ENCODE data around the gene SLC12A2.

SLC12A2 gene

GRCh38 chr5:128097781-128098180, 14.2 kb downstream of the SLC12A2 start:
- no peak for DNase-seq (ENCODE audit: low spot score)

DNA sequence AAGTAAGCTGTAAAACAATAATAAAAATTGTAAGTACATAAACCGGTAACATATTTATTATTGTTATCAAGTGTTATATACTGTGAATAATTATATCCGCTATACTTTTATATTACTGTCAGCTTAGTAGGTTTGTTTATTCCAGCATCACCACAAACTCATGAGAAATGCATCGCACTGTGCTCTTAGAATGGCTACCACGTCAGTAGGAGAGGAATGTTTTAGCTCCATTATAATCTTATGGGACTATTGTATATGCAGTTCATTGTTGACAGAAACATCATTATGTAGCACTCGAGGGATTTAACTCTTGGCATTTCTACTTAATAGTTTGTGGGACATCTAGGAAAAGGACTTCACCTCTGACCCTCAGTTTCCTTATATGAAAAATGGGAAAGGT, 16.4 kb downstream of the SLC12A2 start:
- no peak for DNase-seq (ENCODE audit: low spot score)

GRCh38 chr5:128100860-128101557, 17.4 kb downstream of the SLC12A2 start:
- peak; percentile 58 for DNase-seq (ENCODE audit: low spot score)

- DNase-seq (ENCODE audit: low spot score): no peak
Measured at GRCh38 chr5:128101676-128102075, 18.1 kb downstream of the SLC12A2 start.

GRCh38 chr5:128105203-128105602, 21.6 kb downstream of the SLC12A2 start:
- DNase-seq (ENCODE audit: low spot score): no peak

DNA sequence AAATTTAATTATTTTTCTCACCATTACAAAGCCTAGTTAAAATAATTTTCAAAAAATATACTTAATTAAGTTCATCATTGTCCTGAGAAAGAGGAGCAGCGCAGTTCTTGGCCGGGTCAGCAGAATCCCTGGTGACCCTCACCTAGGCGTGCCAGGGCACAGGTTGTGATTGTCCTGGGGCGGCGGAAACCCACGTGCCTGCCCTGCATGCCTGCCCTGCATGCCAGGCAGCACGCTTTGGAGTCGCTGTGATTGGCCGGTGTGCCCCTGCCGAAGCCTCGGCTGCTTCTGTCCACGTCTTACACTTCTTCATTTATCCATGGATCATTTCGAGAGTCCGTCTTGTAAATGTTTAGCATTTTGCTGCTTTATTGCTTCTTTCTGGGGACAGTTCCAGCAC, 25.6 kb downstream of the SLC12A2 start:
- no peak for DNase-seq (ENCODE audit: low spot score)

- no peak for DNase-seq (ENCODE audit: low spot score)
Measured at GRCh38 chr5:128109766-128110165, 26.2 kb downstream of the SLC12A2 start.

DNA sequence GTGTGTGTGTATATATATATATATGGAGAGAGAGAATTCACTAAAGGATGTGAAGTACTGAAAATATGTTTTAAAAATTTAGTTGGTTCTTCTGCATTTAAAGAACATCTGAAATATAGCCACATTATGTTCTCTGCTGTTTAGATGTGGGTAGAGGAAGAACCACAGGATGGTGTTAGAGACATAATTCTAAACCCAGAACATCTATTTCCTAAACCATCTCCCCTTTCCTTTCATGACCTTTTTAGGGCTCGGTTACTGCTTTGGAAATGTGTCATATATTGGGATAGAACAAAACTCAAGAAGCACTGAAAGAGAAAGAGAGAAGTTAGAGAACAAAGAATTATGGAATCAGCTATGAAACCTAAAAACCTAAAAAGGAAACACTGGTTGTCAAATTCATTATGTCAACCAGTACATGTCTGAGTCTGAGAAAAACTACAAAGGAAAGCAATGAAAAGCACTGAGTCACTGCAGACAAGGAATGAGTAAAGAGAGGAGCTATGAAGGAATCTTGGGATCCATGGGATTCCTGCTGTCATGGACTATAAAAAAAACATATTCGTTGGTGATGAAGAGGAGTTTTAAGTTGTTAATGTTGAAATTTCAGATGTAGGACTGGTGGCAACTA, 28.4 kb downstream of the SLC12A2 start:
- DNase-seq (ENCODE audit: low spot score): no peak

- no peak for DNase-seq (ENCODE audit: low spot score)
Measured at GRCh38 chr5:128116445-128116844, 32.9 kb downstream of the SLC12A2 start.

DNA sequence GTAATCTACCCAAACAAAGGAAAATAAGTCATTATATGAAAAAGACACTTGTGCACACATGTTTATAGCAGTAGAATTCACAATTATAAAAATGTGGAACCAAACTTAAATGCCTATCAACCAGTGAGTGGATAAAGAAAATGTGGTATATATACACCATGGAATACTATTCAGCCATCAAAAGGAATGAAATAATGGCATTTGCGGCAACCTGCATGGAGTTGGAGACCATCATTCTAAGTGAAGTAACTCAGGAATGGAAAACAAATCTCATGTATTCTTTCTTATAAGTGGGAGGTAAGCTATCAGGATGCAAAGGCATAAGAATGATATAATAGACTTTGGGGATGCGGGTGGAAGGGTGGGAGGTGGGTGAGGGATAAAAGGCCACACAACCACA, 34.6 kb downstream of the SLC12A2 start:
- no peak for DNase-seq (ENCODE audit: low spot score)

- no peak for DNase-seq (ENCODE audit: low spot score)
Measured at GRCh38 chr5:128121651-128122050, 38.1 kb downstream of the SLC12A2 start.

DNA sequence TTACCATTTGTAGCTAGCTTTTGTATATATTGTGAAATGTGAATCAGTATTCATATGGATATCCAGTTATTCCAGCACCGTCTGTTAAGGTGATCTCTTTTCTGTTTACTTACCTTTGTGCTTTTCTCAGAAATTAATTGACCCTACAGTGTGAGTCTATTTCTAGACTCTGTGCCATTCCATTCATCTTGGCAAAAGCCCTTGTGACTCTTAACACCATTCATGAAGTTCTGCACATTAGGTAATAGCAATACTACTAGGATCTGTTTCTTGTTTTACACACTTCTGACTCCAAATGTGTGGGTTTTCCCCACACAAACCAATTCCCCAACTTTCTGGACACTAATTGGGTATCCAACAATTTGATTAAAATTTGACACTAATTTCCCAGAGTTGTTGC, 40.4 kb downstream of the SLC12A2 start:
- no peak for DNase-seq (ENCODE audit: low spot score)

DNA sequence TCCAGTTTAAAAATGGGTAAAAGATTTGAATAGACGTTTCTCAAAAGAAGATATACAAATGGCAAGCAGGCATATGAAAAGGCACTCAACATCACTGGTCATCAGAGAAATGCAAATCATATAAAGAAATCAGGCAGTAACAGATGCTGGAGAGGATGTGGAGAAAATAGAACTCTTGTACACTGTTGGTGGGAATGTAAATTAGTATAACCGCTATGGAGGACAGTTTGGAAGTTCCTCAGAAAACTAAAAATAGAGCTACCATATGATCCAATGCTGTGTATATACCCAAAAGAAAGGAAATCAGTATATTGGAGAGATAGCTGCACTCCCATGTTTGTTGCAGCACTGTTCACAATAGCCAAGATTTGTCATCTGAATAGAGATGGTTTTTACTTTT, 42.7 kb downstream of the SLC12A2 start:
- DNase-seq (ENCODE audit: low spot score): no peak

DNA sequence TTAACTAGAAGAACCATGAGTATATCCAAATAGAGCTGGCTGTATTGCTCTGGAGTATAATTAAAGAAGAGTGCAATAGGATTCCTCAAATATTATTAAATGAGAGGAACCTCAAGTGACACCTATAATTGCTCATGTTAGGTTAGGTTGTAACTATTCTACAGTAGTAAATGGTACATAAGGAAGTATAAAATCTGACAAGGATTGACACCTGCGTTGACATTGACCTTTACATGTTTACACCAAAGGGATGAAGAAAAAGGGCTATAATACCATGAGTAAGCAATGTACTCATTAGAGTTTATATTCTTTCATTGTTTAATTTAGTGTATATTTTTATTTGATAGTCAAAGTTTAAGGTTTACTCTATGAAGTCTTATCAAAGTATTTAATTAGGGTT, 48.9 kb downstream of the SLC12A2 start:
- DNase-seq (ENCODE audit: low spot score): no peak

GRCh38 chr5:128135286-128135685, 51.7 kb downstream of the SLC12A2 start:
- DNase-seq (ENCODE audit: low spot score): no peak

DNA sequence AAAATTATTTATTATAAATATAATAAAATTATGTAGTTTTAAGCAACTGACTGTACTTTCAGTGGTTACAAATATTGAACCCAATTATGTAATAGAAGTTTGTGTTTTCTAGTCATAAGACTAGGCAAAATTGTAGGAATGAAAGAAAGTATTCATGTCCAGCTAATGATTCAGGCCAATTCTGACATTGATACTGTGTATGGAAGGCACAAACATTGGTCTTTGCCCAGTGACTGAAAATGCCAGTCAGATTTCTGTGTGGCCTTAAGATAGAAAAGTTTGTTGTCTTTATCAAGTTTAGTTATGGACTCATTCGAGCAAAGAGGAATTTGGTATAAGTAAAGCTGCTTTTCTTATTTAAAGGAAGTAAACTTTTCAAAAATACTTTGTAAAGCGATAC, 60.3 kb downstream of the SLC12A2 start:
- peak; percentile 75 for DNase-seq (ENCODE audit: low spot score)

GRCh38 chr5:128144491-128144890, 60.9 kb downstream of the SLC12A2 start:
- DNase-seq (ENCODE audit: low spot score): no peak

DNA sequence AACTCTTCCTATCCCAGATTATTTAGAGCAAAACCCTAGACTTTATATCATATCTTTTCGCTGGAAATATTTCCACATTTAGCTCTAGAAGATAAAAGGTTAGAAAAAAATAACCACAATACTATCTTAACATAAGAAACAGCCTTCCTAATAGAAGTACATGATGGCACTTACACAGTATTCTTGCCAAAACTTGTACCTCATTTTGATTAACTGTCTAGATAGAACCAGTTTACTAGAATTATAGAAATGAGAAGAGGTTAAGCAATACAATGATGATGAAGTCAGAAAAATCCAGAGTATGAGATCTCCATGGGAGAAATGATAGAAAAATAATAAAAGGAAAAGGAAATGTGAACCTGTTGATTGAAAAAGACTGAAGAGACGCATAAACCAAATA, 63.1 kb downstream of the SLC12A2 start:
- no peak for DNase-seq (ENCODE audit: low spot score)

DNA sequence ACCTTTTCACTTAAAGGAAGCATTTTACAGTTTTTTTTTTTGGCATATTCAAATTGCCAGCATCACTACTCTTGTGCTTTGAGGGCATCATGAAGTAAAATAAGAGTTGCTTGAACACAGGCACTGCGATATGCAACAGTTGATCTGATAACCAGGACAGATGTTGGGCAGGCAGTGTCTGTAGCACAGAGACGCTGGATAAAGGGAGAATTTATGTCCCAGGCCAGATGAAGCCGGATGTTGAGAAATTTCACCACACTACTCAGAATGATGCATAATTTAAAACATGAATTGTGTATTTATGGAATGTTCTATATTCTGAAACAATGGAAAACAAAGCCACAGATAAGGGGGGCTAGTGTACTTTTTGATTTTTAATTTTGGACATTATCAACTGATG, 71.4 kb downstream of the SLC12A2 start:
- DNase-seq (ENCODE audit: low spot score): no peak

DNA sequence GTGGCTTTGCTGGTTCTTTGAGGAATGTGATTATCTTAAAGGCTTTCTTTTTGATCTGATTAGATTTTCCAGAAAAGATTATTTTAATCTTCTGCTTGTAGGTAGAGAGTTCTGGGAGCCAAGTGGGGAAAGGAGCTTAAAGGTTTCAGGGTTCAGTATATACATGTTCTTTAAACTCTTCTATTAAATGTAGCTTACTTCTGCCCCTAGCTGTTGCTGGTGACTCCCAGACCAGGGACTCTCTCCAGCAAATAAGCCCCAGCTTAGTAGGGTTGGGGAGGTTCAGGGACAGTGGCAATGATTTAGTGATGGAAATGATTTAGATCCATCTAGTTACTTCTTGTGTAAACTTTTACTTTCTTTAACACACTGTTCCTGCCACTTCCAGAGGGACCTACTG, 72.2 kb downstream of the SLC12A2 start:
- DNase-seq (ENCODE audit: low spot score): no peak

DNA sequence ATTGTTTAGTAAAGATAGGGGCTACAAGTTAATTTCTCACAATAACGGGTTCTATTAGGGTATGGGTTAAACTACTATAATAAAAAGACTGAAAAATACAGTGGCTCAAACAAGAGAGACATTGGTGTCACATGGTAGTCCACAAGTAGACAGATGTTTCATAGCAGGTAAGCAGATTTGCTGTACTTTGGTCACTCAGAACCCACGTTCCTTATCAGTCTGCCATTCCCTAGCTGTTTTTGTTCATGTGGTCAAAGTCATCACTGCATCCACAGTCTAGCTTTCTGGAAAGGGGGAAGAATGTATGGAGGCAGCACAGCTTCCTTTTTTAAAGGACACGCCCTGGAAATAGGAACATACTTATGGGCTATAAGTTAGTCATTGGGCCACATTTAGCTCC, 73.0 kb downstream of the SLC12A2 start:
- no peak for DNase-seq (ENCODE audit: low spot score)

- no peak for DNase-seq (ENCODE audit: low spot score)
Measured at GRCh38 chr5:128158342-128158741, 74.8 kb downstream of the SLC12A2 start.

GRCh38 chr5:128163991-128164390, 80.4 kb downstream of the SLC12A2 start:
- no peak for DNase-seq (ENCODE audit: low spot score)

DNA sequence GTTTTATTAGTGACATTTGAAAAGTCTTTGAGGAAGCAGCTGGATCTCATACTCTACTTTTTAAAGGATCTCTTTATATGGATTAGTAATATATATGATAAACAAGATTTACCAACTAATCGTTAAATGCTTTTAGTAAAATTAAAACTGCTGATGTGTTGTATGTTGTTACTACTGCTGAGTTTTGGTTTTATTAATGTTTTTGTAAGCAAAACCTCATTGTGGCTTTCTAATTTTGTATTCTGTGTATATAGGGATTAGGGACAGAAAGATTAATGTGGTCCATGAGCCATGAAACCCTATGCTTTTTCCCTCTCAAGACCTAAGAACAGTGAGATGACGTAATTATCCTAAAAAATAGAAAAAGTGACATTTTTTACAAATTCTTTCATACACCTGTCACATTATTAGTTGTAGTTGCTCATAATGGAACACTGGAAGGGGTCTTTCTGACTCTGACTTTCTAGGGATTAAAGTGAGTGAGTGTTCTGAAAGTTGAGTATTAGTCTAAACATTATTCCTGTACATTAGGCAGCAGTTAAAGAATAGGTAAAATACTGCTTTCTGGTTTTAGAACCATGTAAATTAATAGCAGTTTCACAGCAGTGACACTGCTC, 85.9 kb downstream of the SLC12A2 start:
- no peak for DNase-seq (ENCODE audit: low spot score)
